D721Med (cell line): ENCODE measurements around the gene GRIA1.
A peak's percentile ranks its signal among the peaks of the same experiment; 100 is the strongest.

Experiments used
- DNase-seq: peaks from one replicate; pipeline ENCODE4 v3.0.0; 2011; ENCODE audit warnings: low spot score; ENCODE audit not compliant: insufficient read length
- FAIRE-seq: peaks from 2 replicates; lab custom pipeline; 2011; peaks lifted over from hg19 to GRCh38; lab: Jason Lieb, UNC
- TF ChIP-seq, protein P1 (sequence below): IDR thresholded peaks from 2 replicates; pipeline ENCODE4 v1.5.1; 2012; ENCODE audit warnings: mild to moderate bottlenecking, control low read depth; ENCODE audit not compliant: insufficient read depth; ENCODE audit errors: missing control alignments

GRIA1 gene

GRCh38 chr5:153491856-153492255, 1.4 kb downstream of the GRIA1 start:
- TF ChIP-seq, protein P1, sequence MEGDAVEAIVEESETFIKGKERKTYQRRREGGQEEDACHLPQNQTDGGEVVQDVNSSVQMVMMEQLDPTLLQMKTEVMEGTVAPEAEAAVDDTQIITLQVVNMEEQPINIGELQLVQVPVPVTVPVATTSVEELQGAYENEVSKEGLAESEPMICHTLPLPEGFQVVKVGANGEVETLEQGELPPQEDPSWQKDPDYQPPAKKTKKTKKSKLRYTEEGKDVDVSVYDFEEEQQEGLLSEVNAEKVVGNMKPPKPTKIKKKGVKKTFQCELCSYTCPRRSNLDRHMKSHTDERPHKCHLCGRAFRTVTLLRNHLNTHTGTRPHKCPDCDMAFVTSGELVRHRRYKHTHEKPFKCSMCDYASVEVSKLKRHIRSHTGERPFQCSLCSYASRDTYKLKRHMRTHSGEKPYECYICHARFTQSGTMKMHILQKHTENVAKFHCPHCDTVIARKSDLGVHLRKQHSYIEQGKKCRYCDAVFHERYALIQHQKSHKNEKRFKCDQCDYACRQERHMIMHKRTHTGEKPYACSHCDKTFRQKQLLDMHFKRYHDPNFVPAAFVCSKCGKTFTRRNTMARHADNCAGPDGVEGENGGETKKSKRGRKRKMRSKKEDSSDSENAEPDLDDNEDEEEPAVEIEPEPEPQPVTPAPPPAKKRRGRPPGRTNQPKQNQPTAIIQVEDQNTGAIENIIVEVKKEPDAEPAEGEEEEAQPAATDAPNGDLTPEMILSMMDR, result no peak
- FAIRE-seq, result no peak
- DNase-seq, result no peak

- TF ChIP-seq, protein P1, result peak; percentile 88
- DNase-seq, result no peak
- no peak for FAIRE-seq
Observed at GRCh38 chr5:153496835-153497234, 6.4 kb downstream of the GRIA1 start.

- TF ChIP-seq, protein P1, result no peak
- FAIRE-seq (no peak), DNase-seq (no peak)
Observed at GRCh38 chr5:153498516-153498915, 8.0 kb downstream of the GRIA1 start.

GRCh38 chr5:153500178-153500577, 9.7 kb downstream of the GRIA1 start:
- TF ChIP-seq, protein P1, result no peak
- no peak for FAIRE-seq

DNA sequence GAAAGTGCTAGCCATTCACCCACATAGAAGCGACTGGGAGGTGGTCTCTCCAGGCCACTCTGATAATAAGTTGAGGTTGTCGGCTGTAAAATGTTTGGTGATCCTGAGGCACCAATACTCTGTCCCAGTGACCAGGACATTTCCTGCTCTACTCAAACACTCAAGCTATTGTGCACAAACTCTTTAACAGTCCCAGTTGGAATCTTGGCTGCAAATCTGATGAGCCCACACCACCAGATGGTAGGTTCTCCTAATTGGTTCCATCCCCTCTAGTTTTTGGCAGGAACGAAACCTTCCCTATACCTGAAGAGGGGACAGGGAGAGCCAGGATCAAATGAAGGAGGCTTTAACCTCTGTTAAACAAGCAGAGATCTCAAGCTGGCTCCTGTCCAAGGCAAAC, 14.3 kb downstream of the GRIA1 start:
- no peak for FAIRE-seq
- TF ChIP-seq, protein P1, result no peak
- DNase-seq, result no peak

More at GRCh38 chr5:153500178-153500577, 9.7 kb downstream of the GRIA1 start:
- DNase-seq, result no peak

GRCh38 chr5:153508700-153509099, 18.2 kb downstream of the GRIA1 start:
- FAIRE-seq (no peak), DNase-seq (no peak)
- TF ChIP-seq, protein P1, result no peak

DNA sequence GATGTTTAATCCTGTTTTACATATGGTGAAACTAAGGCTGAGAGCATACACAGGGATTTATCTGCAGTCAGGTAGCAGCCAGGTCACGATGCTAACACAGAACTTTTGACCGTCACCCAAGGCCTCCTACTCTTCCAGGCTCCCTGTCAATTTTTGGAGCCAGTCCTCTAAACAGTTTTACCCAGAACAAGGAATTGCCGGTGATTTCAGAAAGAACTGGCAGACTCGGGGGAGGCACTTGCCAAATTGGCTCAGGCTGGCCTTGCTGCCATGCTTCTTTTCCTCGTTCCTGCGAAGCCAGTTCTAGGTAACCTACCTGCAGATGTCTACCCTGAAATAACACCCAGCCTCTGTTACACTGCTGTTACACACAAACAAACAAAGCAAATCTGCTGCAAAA, 21.2 kb downstream of the GRIA1 start:
- FAIRE-seq (no peak), DNase-seq (no peak)
- TF ChIP-seq, protein P1, result no peak
